Measurements from ENCODE around the gene KIFBP.

Gene KIFBP

GRCh38 chr10:69044546-69044945 is 55.9 kb downstream of the KIFBP start:
- Histone ChIP-seq H3K4me2 (peak overlapping the region; percentile 84; the same call in 1 of the 2 replicates), H2AFZ (ENCODE audit: low read depth) (no peak overlapping the region), H3K27me3 (ENCODE audit: insufficient read depth, low read depth) (no peaks in the 10 kb centered on the region), H3K36me3 (ENCODE audit: insufficient read depth) (no peaks in the 10 kb centered on the region), H3K9ac (no peak overlapping the region), H3K27ac (no peak overlapping the region; the same call in 1 of the 2 replicates), H3K79me2 (ENCODE audit: insufficient read depth, low read depth) (no peaks in the 10 kb centered on the region), H3K4me1 (ENCODE audit: low read depth, poor library complexity, severe bottlenecking) (peaks cover 26% of the 10 kb centered on the region), H4K20me1 (ENCODE audit: insufficient read depth) (no peaks in the 10 kb centered on the region), H3K4me3 (IDR thresholded peaks at IDR 0.05; ENCODE audit: insufficient read depth, low read depth, low read length) (no peak overlapping the region)
- TF ChIP-seq, protein P1, sequence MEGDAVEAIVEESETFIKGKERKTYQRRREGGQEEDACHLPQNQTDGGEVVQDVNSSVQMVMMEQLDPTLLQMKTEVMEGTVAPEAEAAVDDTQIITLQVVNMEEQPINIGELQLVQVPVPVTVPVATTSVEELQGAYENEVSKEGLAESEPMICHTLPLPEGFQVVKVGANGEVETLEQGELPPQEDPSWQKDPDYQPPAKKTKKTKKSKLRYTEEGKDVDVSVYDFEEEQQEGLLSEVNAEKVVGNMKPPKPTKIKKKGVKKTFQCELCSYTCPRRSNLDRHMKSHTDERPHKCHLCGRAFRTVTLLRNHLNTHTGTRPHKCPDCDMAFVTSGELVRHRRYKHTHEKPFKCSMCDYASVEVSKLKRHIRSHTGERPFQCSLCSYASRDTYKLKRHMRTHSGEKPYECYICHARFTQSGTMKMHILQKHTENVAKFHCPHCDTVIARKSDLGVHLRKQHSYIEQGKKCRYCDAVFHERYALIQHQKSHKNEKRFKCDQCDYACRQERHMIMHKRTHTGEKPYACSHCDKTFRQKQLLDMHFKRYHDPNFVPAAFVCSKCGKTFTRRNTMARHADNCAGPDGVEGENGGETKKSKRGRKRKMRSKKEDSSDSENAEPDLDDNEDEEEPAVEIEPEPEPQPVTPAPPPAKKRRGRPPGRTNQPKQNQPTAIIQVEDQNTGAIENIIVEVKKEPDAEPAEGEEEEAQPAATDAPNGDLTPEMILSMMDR (conservative IDR thresholded peaks at IDR 0.05; ENCODE audit: low read depth, low read length): no peak

DNA sequence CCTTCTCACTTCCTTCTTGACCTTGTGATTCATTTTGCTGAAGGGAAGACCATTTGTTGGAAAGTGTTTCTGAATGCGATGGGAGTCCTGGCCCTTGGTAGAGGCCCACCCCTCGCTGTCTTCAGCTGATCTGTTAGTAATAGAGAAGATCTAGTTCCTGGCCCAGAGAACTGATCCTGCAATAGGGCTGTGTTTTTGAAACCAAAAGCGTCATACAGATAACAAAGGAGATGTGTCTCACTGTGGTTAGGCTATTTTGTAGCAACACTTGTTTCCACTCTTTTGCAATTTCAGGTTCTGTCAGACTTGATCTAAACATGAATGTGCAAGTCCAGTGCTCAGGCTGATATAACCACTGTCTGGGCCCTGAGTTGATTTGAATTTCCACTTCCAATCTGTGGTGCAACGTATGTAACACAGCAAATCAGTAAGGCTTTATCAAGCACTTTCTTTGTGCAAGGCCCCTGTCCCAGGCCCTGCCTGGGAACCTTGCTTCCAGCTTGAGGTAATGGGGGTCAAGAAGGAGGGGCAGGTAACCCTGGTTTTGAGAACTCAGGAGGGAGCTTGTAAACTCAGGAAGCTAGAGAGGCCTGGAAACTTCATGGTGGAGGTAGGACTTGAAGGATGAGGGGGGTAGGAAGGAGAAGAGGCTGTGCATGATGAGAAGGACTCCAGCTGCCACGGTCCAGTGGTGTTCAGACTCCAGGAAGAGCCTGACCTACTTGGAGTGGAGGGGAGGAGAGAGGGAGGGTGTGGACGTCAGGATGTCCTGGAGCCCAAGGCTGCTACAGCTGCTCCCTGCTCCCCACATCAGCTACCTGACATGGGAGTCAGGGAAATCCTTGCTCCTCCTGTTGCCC is 57.1 kb downstream of the KIFBP start:
- peak overlapping the region; percentile 73 for H3K9ac ChIP-seq
- no peaks in the 10 kb centered on the region for H3K27me3 ChIP-seq (ENCODE audit: insufficient read depth, low read depth)
- peaks cover 26% of the 10 kb centered on the region for H3K4me1 ChIP-seq (ENCODE audit: low read depth, poor library complexity, severe bottlenecking)
- peak overlapping the region; percentile 97 for H3K27ac ChIP-seq
- peak overlapping the region; percentile 84 for H3K4me2 ChIP-seq
- no peaks in the 10 kb centered on the region for H3K36me3 ChIP-seq (ENCODE audit: insufficient read depth)
- no peaks in the 10 kb centered on the region for H3K79me2 ChIP-seq (ENCODE audit: insufficient read depth, low read depth)
- H3K4me3 ChIP-seq (IDR thresholded peaks at IDR 0.05; ENCODE audit: insufficient read depth, low read depth, low read length): no peak overlapping the region
- H4K20me1 ChIP-seq (ENCODE audit: insufficient read depth): no peaks in the 10 kb centered on the region
- H2AFZ ChIP-seq (ENCODE audit: low read depth): peak overlapping the region; percentile 99
- TF ChIP-seq, protein P1 (conservative IDR thresholded peaks at IDR 0.05; ENCODE audit: low read depth, low read length): no peak

GRCh38 chr10:69047111-69047832 is 58.7 kb downstream of the KIFBP start:
- Histone ChIP-seq H3K79me2 (ENCODE audit: insufficient read depth, low read depth) (no peaks in the 10 kb centered on the region), H3K36me3 (ENCODE audit: insufficient read depth) (no peaks in the 10 kb centered on the region), H2AFZ (ENCODE audit: low read depth) (no peak overlapping the region), H3K4me1 (ENCODE audit: low read depth, poor library complexity, severe bottlenecking) (peaks cover 26% of the 10 kb centered on the region), H3K9ac (no peak overlapping the region), H4K20me1 (ENCODE audit: insufficient read depth) (no peaks in the 10 kb centered on the region), H3K27ac (no peak overlapping the region), H3K4me3 (IDR thresholded peaks at IDR 0.05; ENCODE audit: insufficient read depth, low read depth, low read length) (no peak overlapping the region), H3K27me3 (ENCODE audit: insufficient read depth, low read depth) (no peaks in the 10 kb centered on the region), H3K4me2 (no peak overlapping the region)
- TF ChIP-seq, protein P1 (conservative IDR thresholded peaks at IDR 0.05; ENCODE audit: low read depth, low read length): no peak

DNA sequence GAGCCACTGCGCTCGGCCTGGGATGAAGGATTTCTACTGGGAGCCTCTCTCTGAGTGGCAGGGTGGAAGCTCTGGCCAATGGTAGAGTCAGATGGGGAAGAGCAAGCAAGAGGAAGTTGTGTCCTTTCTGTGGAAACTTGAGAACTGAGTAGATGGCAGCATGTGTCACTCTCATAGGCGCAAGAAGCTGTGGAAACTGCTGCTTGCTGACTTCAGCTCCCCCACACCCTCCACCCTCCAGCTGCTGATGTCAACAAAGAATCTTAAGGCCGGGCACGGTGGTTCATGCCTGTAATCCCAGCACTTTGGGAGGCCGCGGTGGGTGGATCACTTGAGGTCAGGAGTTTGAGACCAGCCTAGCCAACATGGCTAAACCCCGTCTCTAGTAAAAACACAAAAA is 59.5 kb downstream of the KIFBP start:
- Histone ChIP-seq H3K27ac (no peak overlapping the region), H3K27me3 (ENCODE audit: insufficient read depth, low read depth) (no peaks in the 10 kb centered on the region), H3K36me3 (ENCODE audit: insufficient read depth) (no peaks in the 10 kb centered on the region), H3K9ac (no peak overlapping the region), H3K4me3 (IDR thresholded peaks at IDR 0.05; ENCODE audit: insufficient read depth, low read depth, low read length) (no peak overlapping the region), H3K79me2 (ENCODE audit: insufficient read depth, low read depth) (no peaks in the 10 kb centered on the region), H4K20me1 (ENCODE audit: insufficient read depth) (no peaks in the 10 kb centered on the region), H3K4me1 (ENCODE audit: low read depth, poor library complexity, severe bottlenecking) (peaks cover 26% of the 10 kb centered on the region), H2AFZ (ENCODE audit: low read depth) (no peak overlapping the region), H3K4me2 (no peak overlapping the region)
- TF ChIP-seq, protein P1 (conservative IDR thresholded peaks at IDR 0.05; ENCODE audit: low read depth, low read length): no peak

Measured in KMS-11 (cell line).